GM12878 (cell line): ENCODE results near the gene ABL1. TPM values are rescaled to one million over a fixed set of nuclear protein-coding genes. Genes with fewer than 3 reads are reported as not detected.

Experiments
- ATAC-seq: fragments of 200-7000 bp; cut with Tn5 transposase; 3 replicates; pipeline ENCODE4 v1.9.1; 2020; ENCODE audit warnings: mild to moderate bottlenecking, moderate library complexity
- BruUV-seq: library from RNA; stranded (reverse); fragments of 400-500 nt; replicated peaks from 2 replicates; lab custom pipeline; 2021; lab: Mats Ljungman, UMichigan
- CTCF ChIA-PET: fragments of 300-600 bp; sonication (Branson Sonifier 250); formaldehyde crosslinking; extraction: SDS; loops from one replicate; lab custom pipeline; 2021; ENCODE audit warnings: inconsistent platforms; lab: Yijun Ruan, JAX
- POLR2A ChIA-PET: fragments of 350-600 bp; formaldehyde crosslinking; extraction: SDS; loops from one replicate; lab custom pipeline; 2021; ENCODE audit warnings: inconsistent platforms; lab: Charles Lee
- RAD21 ChIA-PET: fragments of 300-600 bp; sonication (Branson Sonifier 250); formaldehyde crosslinking; loops from one replicate; lab custom pipeline; 2023; ENCODE audit warnings: antibody characterized with exemption; ENCODE audit not compliant: unreplicated experiment; lab: Charles Lee
- SMC1A ChIA-PET: fragments of 300-600 bp; sonication (Branson Sonifier 250); formaldehyde crosslinking; loops from one replicate; lab custom pipeline; 2023; ENCODE audit not compliant: unreplicated experiment, uncharacterized antibody; lab: Charles Lee
- DNase-seq: peaks from one replicate; pipeline ENCODE4 v3.0.0-alpha.2; 2011; ENCODE audit warnings: low read depth, low spot score
- FAIRE-seq: peaks from 3 replicates; lab custom pipeline; 2011; peaks lifted over from hg19 to GRCh38; lab: Jason Lieb, UNC
- H2AFZ ChIP-seq: 2 replicates; pipeline ENCODE4 v1.6.0; 2011; ENCODE audit warnings: low read depth, low read length, control low read depth; ENCODE audit not compliant: control insufficient read depth
- H3K27ac ChIP-seq: 2 replicates; pipeline ENCODE4 v1.5.1; 2011; ENCODE audit warnings: control low read depth; ENCODE audit not compliant: control insufficient read depth, insufficient read depth
- H3K27me3 ChIP-seq, 2 experiments: replicated peaks in 1 of 2; 2 replicates each; pipeline versions ENCODE4 v1.6.0 to v1.6.1; 2011; ENCODE audit warnings: low read length in 1 of 2; ENCODE audit not compliant: control insufficient read depth in 2 of 2, insufficient read depth in 2 of 2
- H3K36me3 ChIP-seq, 2 experiments: 2 replicates each; pipeline ENCODE4 v1.5.1; 2011; ENCODE audit warnings: low read length in 1 of 2; ENCODE audit not compliant: control insufficient read depth in 2 of 2, insufficient read depth in 2 of 2
- H3K4me1 ChIP-seq: 2 replicates; pipeline ENCODE4 v1.6.1; 2011; ENCODE audit warnings: mild to moderate bottlenecking, low read length, moderate library complexity, mixed read lengths; ENCODE audit not compliant: control insufficient read depth, insufficient read depth
- H3K4me2 ChIP-seq: 2 replicates; pipeline ENCODE4 v1.6.0; 2011; ENCODE audit warnings: control low read depth; ENCODE audit not compliant: control insufficient read depth, insufficient read depth
- H3K4me3 ChIP-seq: fragments of 200-600 bp; sonication (generic); 2 replicates; pipeline ENCODE4 v1.5.1; 2016
- H3K79me2 ChIP-seq: 2 replicates; pipeline ENCODE4 v1.6.0; 2011; ENCODE audit warnings: low read length; ENCODE audit not compliant: control insufficient read depth, insufficient read depth
- H3K9ac ChIP-seq: 2 replicates; pipeline ENCODE4 v1.8.0; 2011; ENCODE audit warnings: low read length, control low read depth, mixed read lengths; ENCODE audit not compliant: control insufficient read depth, insufficient read depth
- H3K9me3 ChIP-seq: replicated peaks from 3 replicates; pipeline ENCODE4 v1.5.1; 2011; ENCODE audit warnings: mild to moderate bottlenecking, low read length; ENCODE audit not compliant: control insufficient read depth, insufficient read depth
- H4K20me1 ChIP-seq: 2 replicates; pipeline ENCODE4 v1.6.0; 2011; ENCODE audit not compliant: control insufficient read depth, insufficient read depth
- ATF3 ChIP-seq: IDR thresholded peaks from 2 replicates; pipeline ENCODE4 v1.6.1; 2011; ENCODE audit warnings: low read depth, mild to moderate bottlenecking, low read length, moderate library complexity, borderline replicate concordance; ENCODE audit errors: extremely low read depth
- CHD1 ChIP-seq: IDR thresholded peaks from 2 replicates; pipeline ENCODE4 v1.6.1; 2012; ENCODE audit warnings: low read depth, low read length, improper control_type of control experiment
- CHD4 ChIP-seq: fragments of 200-600 bp; sonication (generic); IDR thresholded peaks from 2 replicates; pipeline ENCODE4 v1.6.1; 2016; ENCODE audit warnings: mild to moderate bottlenecking
- CREM ChIP-seq: IDR thresholded peaks from 2 replicates; pipeline ENCODE4 v1.6.1; 2014; ENCODE audit warnings: antibody characterized with exemption, low read depth
- E2F8 ChIP-seq: fragments of 450-650 bp; IDR thresholded peaks from 2 replicates; pipeline ENCODE4 v1.6.1; 2018; ENCODE audit warnings: mild to moderate bottlenecking, low read depth, moderate library complexity; ENCODE audit not compliant: partially characterized antibody
- ESRRA ChIP-seq: IDR thresholded peaks from 2 replicates; pipeline ENCODE4 v1.6.1; 2012; ENCODE audit warnings: mild to moderate bottlenecking, low read length, improper control_type of control experiment
- EZH2 ChIP-seq: IDR thresholded peaks from 2 replicates; pipeline ENCODE4 v1.6.1; 2012; ENCODE audit warnings: low read depth, mild to moderate bottlenecking, control low read depth, inconsistent platforms, low read length, borderline replicate concordance; ENCODE audit not compliant: control insufficient read depth
- JUND ChIP-seq: IDR thresholded peaks from 2 replicates; pipeline ENCODE4 v1.6.1; 2012; ENCODE audit warnings: low read depth, mild to moderate bottlenecking, low read length, improper control_type of control experiment, moderate library complexity
- KDM1A ChIP-seq: fragments of 200-600 bp; sonication (generic); IDR thresholded peaks from 2 replicates; pipeline ENCODE4 v1.6.1; 2016; ENCODE audit warnings: borderline replicate concordance
- MAX ChIP-seq: IDR thresholded peaks from 2 replicates; pipeline ENCODE4 v1.6.1; 2012; ENCODE audit warnings: low read depth, low read length, improper control_type of control experiment
- MTA3 ChIP-seq: IDR thresholded peaks from 2 replicates; pipeline ENCODE4 v1.6.1; 2012; ENCODE audit warnings: low read length, inconsistent platforms, borderline replicate concordance
- NFYA ChIP-seq: IDR thresholded peaks from 2 replicates; pipeline ENCODE4 v1.6.1; 2011; ENCODE audit warnings: low read depth, mild to moderate bottlenecking, low read length, improper control_type of control experiment, borderline replicate concordance
- RBBP5 ChIP-seq: fragments of 200-600 bp; sonication (generic); conservative IDR thresholded peaks from 2 replicates; pipeline ENCODE4 v1.6.1; 2016
- TCF12 ChIP-seq: IDR thresholded peaks from 2 replicates; pipeline ENCODE4 v1.6.1; 2011; ENCODE audit warnings: low read depth, mild to moderate bottlenecking, low read length
- ZNF24 ChIP-seq: fragments of 450-650 bp; IDR thresholded peaks from 2 replicates; pipeline ENCODE4 v1.6.1; 2017; ENCODE audit warnings: antibody characterized with exemption, mild to moderate bottlenecking
- WGBS: methylation state at CpG from one replicate; pipeline ENCODE4 v1.1.6; 2016; ENCODE audit warnings: low lambda C conversion rate; ENCODE audit not compliant: insufficient replicate concordance, insufficient coverage; ENCODE audit errors: missing lambda C conversion rate; 5-methylcytosine and 5-hydroxymethylcytosine counted together
- in situ Hi-C: fragments of 300-500 bp; cut with MboI; formaldehyde crosslinking; loops from 9 replicates; pipeline ENCODE4 v1.14.3; 2018; ENCODE audit warnings: mixed read lengths
- intact Hi-C: fragments of 100-400 bp; cut with micrococcal nuclease; formaldehyde crosslinking; loops from one replicate; pipeline ENCODE4 v1.14.2; 2022; ENCODE audit not compliant: unreplicated experiment
- polyA plus RNA-seq, 11 experiments: library from polyadenylated mRNA; depleted of rRNA in 4 of 11; unstranded in 6 of 11; stranded (reverse) in 5 of 11; fragments of >200 nt; fragmentation: Nextera tagmentation in 4 of 11; fragmentation: Illumina TruSeq in 1 of 11; extraction: Ambion mirVana in 4 of 11; extraction: Trizol in 1 of 11; gene quantifications; 1 replicate in 1 of 11; 2 replicates in 10 of 11; pipeline versions ENCODE4 v1.2.1 to v1.2.3, GENCODE V29; 2011 to 2016; ENCODE audit warnings: inconsistent platforms in 2 of 11, missing spikeins in 2 of 11, low read depth in 1 of 11
- total RNA-seq, 4 experiments: library from RNA; depleted of rRNA in 3 of 4; stranded (reverse); fragments of >200 nt in 3 of 4; fragmentation: Illumina TruSeq in 1 of 4; extraction: Trizol in 1 of 4; gene quantifications; 2 replicates each; pipeline versions ENCODE4 v1.2.1 to v1.2.3, GENCODE V29; 2013 to 2021

The ABL1 gene
- total and polyA plus RNA-seq, 10 of the 15 experiments (the other 5 are each of a cell fraction or from before 2014, with no cell fraction given) = 0.79 to 51.5 (median 16.3) TPM

- ATAC-seq (no peak), DNase-seq (no peak), FAIRE-seq (no peak)
- no peak overlapping the region for H3K4me3 ChIP-seq
- in situ Hi-C loops (no loop called here), intact Hi-C loops (no loop called here)
- H2AFZ ChIP-seq = no peak overlapping the region
- ChIA-PET RAD21 (no interaction called here), POLR2A (no interaction called here), SMC1A (no interaction called here), CTCF (interaction anchor here (1.1 kb wide), 1 partner anchor 48 kb away, joined by 3 read pairs; no protein-coding TSS in a partner anchor)
- no peaks in the 10 kb centered on the region for H3K9me3 ChIP-seq
- H3K27me3 ChIP-seq = no peaks in the 10 kb centered on the region; a peak in 1 of 4 replicates
- no peaks in the 10 kb centered on the region for H4K20me1 ChIP-seq
- H3K4me2 ChIP-seq = no peak overlapping the region
- no peak overlapping the region for H3K27ac ChIP-seq
- no TSS peak for BruUV-seq
- H3K4me1 ChIP-seq = no peaks in the 10 kb centered on the region
- TF ChIP-seq CREM (no peak), ATF3 (no peak), CHD4 (no peak), RBBP5 (no peak), EZH2 (no peak), TCF12 (no peak), CHD1 (no peak), JUND (no peak), MAX (no peak), ZNF24 (no peak), KDM1A (no peak), E2F8 (no peak), NFYA (no peak), ESRRA (no peak), MTA3 (no peak)
- H3K9ac ChIP-seq = no peak overlapping the region
- no peaks in the 10 kb centered on the region for H3K79me2 ChIP-seq
- H3K36me3 ChIP-seq = no peaks in the 10 kb centered on the region
- WGBS = 44% methylated on average over 34 of the region's 34 CpGs
Observed at GRCh38 chr9:130917168-130917960, 82.3 kb downstream of the ABL1 start.
